Measurements from ENCODE around the gene ITGAX.
A peak's percentile ranks its signal among the peaks of the same experiment; 100 is the strongest.
"Not testable (repeated sequence)": the region's sequence is repeated elsewhere in the genome, so short reads cannot be mapped to it uniquely, and the experiment has no call there.

The ITGAX gene

DNA sequence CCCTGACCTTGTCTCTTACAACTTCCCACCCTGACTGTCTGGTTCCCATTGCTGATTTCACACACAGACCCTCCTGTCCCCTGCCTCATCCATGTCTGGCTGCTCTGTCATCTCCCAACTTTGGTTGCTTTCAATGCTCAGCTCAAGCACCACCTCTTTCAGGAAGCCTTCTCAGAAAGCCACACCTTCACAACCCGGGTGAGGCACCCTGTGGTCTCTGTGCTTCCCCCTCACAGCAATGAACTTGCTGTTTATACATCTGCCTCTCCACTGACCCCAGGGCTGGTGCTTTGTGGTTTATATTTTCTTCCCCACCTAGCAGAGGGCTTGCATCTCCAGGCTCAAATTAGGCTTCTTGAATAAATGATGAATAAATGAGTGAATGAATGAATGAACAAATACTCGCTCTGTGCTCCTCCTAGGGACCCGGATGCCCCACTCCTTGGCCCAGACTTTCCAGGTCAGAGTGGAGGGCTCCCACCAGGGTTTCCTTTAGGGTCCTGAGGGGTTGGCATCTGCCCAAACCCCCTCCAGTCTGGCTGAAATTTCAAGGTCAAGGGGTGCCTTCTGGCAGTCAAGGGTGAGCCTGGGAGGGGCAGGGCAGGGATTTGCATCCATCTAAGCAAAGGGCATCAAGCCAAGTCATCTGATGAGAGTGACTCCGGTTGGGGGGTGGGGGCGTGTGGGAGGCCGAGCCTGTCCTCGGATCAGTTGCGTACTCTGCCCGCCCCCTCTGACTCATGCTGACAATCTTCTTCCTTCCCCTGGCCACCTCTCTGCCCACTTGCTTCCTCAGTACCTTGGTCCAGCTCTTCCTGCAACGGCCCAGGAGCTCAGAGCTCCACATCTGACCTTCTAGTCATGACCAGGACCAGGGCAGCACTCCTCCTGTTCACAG, at the start of gene ITGAX:
Gene ITGAX (plus strand): TSS at position 783 of the 898 bp plus-strand sequence. CDS start 79 bp downstream, at position 862.
- DNase-seq: peak; percentile 34

DNA sequence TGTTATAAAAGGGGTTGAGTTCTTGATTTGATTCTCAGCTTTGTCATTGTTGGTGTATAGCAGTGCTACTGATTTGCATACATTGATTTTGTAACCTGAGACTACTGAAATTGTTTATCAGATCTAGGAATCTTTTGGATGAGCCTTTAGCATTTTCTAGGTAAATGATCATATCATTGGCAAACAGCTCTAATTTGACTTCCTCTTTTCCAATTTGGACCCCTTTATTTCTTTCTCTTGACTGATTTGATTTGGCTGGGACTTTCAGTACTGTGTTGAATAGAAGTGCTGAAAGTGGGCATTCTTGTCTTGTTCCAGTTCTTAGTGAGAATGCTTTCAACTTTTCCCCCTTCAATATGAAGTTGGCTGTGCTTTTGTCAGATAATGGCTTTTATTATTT, 49.8 kb upstream of the ITGAX start:
- no peak for DNase-seq

- not testable (repeated sequence) for DNase-seq
Observed at GRCh38 chr16:31308381-31308780, 46.6 kb upstream of the ITGAX start.

- no peak for DNase-seq
Observed at GRCh38 chr16:31322500-31322899, 32.5 kb upstream of the ITGAX start.

GRCh38 chr16:31323959-31324629, 30.9 kb upstream of the ITGAX start:
- no peak for DNase-seq

- DNase-seq: no peak
Observed at GRCh38 chr16:31325171-31325570, 29.8 kb upstream of the ITGAX start.

DNA sequence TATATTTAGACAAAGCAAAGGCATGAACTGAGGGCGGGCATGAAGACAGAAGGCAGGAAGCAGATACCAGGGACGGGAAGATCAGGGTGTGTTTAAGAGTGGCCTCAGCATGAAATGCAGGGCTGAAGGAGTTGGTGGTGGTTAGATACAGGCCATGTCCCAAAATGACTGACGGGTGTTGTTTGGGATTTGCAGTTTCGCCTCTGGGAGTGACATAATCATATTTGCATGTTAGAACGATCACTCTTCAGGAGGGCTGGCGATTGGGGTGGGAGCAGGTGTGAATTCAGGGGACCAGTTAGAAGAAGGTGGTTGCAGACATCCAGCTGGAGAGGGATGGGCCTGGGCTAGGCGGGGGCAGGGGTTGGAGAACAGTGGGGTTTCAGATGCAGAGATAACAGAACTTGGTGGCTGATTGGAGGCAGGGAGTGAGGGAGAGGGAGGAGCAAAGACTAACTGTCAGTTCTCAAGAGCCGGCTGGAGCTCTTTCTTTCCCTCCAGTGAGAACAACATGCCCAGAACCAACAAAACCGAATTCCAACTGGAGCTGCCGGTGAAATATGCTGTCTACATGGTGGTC, 27.2 kb upstream of the ITGAX start:
- no peak for DNase-seq

DNA sequence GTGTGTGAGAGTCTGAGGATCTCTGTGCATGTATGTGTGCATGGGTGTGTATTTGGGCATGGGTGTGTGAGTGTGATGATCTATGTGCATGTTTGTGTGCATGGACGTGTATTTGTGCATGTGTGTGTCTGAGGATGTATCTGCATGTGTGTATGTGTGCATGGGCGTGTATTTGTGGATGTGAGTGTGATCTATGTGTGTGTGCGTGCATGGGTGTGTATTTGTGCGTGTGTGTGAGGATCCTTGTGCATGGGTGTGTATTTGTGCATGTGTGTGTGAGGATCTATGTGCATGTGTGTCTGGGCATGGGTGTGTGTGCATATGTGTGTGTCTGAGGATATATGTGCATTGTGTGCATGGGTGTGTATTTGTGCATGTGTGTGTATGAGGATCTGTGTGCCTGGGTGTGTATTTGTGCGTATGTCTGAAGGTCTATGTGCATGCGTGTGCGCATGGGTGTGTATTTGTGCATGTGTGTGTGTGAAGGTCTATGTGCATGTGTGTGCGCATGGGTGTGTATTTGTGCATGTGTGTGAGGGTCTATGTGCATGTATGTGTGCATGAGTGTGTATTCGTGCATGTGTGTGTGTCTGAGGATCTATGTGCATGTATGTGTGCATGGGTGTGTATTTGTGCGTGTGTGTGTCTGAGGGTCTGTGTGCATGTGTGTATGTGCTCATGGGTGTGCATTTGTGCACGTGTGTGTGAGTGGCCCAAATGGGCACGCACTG, 26.5 kb upstream of the ITGAX start:
- DNase-seq: no peak

DNA sequence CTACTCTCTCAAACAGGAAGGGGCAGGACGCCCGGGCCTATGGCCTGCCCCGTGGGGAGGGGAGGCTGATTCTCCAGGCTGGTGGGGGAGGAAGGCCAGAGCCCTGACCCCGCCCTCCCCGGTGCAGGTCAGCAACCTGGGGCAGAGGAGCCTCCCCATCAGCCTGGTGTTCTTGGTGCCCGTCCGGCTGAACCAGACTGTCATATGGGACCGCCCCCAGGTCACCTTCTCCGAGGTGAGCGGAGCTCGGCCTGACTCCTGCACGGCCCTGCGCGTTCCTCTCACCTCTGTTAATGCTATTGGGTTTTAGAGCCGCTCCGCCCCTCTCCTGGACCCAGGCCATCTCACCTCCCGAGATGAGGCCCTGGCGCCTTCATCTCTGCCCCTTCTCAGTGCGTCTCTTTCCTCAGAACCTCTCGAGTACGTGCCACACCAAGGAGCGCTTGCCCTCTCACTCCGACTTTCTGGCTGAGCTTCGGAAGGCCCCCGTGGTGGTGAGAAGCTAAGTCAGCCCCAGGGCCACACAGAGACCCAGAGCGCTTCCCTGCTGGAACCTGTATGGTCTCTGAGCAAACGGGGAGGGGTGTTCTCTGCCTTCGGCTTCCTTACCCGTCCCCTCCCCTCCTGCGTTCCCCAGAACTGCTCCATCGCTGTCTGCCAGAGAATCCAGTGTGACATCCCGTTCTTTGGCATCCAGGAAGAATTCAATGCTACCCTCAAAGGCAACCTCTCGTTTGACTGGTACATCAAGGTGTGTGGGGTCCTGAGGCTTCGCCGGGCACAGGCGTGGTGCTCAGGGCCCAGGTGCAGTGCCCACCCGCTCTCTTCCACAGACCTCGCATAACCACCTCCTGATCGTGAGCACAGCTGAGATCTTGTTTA, 25.1 kb upstream of the ITGAX start:
- no peak for DNase-seq

GRCh38 chr16:31330553-31330890, 24.5 kb upstream of the ITGAX start:
- DNase-seq: no peak

- peak; percentile 20 for DNase-seq
Observed at GRCh38 chr16:31331141-31331764, 23.7 kb upstream of the ITGAX start.

- no peak for DNase-seq
Observed at GRCh38 chr16:31331807-31332301, 23.1 kb upstream of the ITGAX start.

DNA sequence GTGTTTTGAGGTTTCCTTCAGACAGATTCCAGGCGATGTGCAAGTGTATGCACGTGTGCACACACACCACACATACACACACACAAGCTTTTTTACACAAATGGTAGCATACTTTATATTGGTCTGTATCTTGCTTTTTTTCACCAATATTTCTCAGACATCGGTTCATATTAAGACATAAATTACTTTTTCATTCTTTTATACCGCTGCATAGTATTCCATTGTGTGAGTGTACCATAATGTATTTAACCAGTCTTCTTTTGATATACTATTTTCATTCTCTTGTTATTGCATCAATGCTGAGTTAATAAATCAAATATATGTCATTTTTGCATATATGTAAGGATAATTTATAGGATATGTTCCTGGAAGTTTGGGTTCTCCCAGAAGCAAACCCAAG, 22.4 kb upstream of the ITGAX start:
- no peak for DNase-seq

- no peak for DNase-seq
Observed at GRCh38 chr16:31333686-31334649, 21.0 kb upstream of the ITGAX start.

DNA sequence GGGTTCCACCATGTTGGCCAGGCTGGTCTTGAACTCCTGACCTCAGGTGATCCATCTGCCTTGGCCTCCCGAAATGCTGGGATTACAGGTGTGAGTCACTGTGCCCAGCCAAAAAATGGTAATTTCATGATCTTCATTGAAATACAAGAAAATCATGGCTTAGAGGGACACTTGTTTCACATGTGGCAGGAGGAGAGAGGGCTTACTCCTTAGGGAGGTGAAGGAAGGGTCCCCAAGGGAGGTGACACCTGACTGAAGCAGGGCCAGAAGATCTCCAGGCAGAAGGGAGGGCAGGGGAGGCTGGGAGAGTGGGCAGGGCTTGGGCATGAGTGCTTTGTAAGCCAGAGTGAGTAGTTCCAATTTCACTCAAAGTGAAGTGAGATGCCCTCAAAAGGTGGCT, 20.0 kb upstream of the ITGAX start:
- no peak for DNase-seq

- no peak for DNase-seq
Observed at GRCh38 chr16:31335431-31335830, 19.5 kb upstream of the ITGAX start.

DNA sequence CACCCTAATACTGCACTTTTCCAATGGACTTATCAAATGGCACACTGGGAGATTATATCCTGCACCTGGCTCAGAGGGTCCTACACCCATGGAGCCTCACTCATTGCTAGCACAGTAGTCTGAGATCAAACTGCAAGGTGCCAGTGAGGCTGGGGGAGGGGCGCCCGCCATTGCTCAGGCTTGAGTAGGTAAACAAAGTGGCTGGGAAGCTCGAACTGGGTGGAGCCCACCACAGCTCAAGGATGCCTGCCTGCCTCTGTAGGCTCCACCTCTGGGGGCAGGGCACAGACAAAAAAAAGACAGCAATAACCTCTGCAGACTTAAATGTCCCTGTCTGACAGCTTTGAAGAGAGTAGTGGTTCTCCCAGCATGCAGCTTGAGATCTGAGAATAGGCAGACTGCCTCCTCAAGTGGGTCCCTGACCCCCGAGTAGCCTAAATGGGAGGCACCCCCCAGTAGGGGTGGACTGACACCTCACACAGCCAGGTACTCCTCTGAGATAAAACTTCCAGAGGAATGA, 16.8 kb upstream of the ITGAX start:
- DNase-seq: not testable (repeated sequence)

- DNase-seq: no peak
Observed at GRCh38 chr16:31344712-31345111, 10.3 kb upstream of the ITGAX start.

- DNase-seq: no peak
Observed at GRCh38 chr16:31347445-31347844, 7.5 kb upstream of the ITGAX start.

DNA sequence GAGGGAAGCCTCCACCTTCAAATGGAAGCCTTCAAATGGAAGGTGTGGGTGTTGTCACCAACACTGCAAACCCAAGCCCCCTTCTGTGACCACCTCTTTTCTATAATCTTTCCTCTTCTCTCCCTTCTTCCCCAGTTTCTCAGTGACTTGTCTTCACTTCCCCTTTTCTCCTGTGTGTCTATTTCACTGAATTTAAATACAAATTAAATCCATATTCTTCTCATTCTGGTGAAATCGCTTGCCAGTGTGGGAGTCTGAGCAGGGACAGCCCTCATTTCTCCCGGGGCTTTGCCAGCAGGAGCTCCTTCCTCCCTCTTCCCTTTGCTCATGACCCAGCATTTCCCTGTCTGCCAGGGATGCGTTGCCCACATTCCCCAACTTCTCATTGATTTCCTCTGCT, 6.4 kb upstream of the ITGAX start:
- DNase-seq: no peak

Data from stimulated activated CD4-positive, alpha-beta T cell treated with anti-CD3 and anti-CD28 coated beads, Interleukin-12 subunit alpha, Interleukin-12 subunit beta, amount 100 ng/mL, for 4 hours (primary cell).